Measurements from ENCODE around the gene BAZ1A.

- TF ChIP-seq EZH2phosphoT487 (IDR thresholded peaks at IDR 0.05; ENCODE audit: insufficient read depth, low read depth) = no peak
- no peak for TF ChIP-seq EZH2 (IDR thresholded peaks at IDR 0.05; ENCODE audit: insufficient read depth, poor library complexity, severe bottlenecking)
Observed at GRCh38 chr14:34780646-34781045, 94.5 kb downstream of the BAZ1A start.
